Endothelial cell (in vitro differentiated cells): ENCODE measurements around the gene ERICH6B. TPM values are rescaled to one million over a fixed set of nuclear protein-coding genes. Genes with fewer than 3 reads are reported as not detected.

Source experiments
- DNase-seq: peaks from one replicate; pipeline ENCODE4 v3.0.0; 2021; ENCODE audit warnings: low spot score
- H3K27ac Mint-ChIP-seq: one replicate; pipeline ENCODE4 v1.8.0; 2021; ENCODE audit warnings: mixed read lengths, inconsistent platforms; ENCODE audit not compliant: unreplicated experiment
- H3K27me3 Mint-ChIP-seq: one replicate; pipeline ENCODE4 v1.8.0; 2021; ENCODE audit warnings: mild to moderate bottlenecking, moderate library complexity, mixed read lengths, inconsistent platforms; ENCODE audit not compliant: unreplicated experiment
- H3K36me3 Mint-ChIP-seq: one replicate; pipeline ENCODE4 v1.8.0; 2021; ENCODE audit warnings: mild to moderate bottlenecking, low read depth, mixed read lengths, inconsistent platforms; ENCODE audit not compliant: unreplicated experiment
- H3K4me1 Mint-ChIP-seq: one replicate; pipeline ENCODE4 v1.8.0; 2021; ENCODE audit warnings: mild to moderate bottlenecking, mixed read lengths, inconsistent platforms; ENCODE audit not compliant: unreplicated experiment
- H3K4me3 Mint-ChIP-seq: one replicate; pipeline ENCODE4 v1.8.0; 2021; ENCODE audit warnings: mild to moderate bottlenecking, mixed read lengths, inconsistent platforms; ENCODE audit not compliant: unreplicated experiment
- H3K9me3 Mint-ChIP-seq: one replicate; pipeline ENCODE4 v1.8.0; 2021; ENCODE audit warnings: mixed read lengths, inconsistent platforms; ENCODE audit not compliant: unreplicated experiment
- CTCF ChIP-seq: fragments of 200-600 bp; sonication (generic); IDR thresholded peaks from one replicate; pipeline ENCODE4 v1.5.0; 2021; ENCODE audit warnings: antibody characterized with exemption; ENCODE audit not compliant: unreplicated experiment
- total RNA-seq: library from RNA; stranded (reverse); fragmentation: NEBNext Ultra II Directional; extraction: Animal tissue kit (Norgen Biotek cat#: 25700); gene quantifications from one replicate; pipeline ENCODE4 v1.2.1, GENCODE V29; 2021; ENCODE audit not compliant: unreplicated experiment

ERICH6B gene
- total RNA-seq, 1 donor from 2014 or later = not detected

- H3K27ac Mint-ChIP-seq = no peak overlapping the region
Observed at GRCh38 chr13:45492538-45492937, 123.0 kb downstream of the ERICH6B start.

More at GRCh38 chr13:45492538-45492937, 123.0 kb downstream of the ERICH6B start:
- Mint-ChIP-seq H3K27me3 (no peaks in the 10 kb centered on the region), H3K4me3 (no peak overlapping the region), H3K9me3 (no peaks in the 10 kb centered on the region), H3K4me1 (no peaks in the 10 kb centered on the region), H3K36me3 (peaks cover 14% of the 10 kb centered on the region)
- no peak for TF ChIP-seq CTCF
- DNase-seq = no peak

Other genes starting within 250 kb of the ERICH6B start
- 21.9 TPM for gene SLC25A30, start 197.4 kb downstream of the ERICH6B start, total RNA-seq
- gene COG3, start 150.8 kb downstream of the ERICH6B start, total RNA-seq = 23.1 TPM
- not detected for gene CBY2, start 86.6 kb upstream of the ERICH6B start, total RNA-seq
- gene SIAH3, start 236.0 kb upstream of the ERICH6B start, total RNA-seq = 0.08 TPM